GM21529 (cell line): Measurements from ENCODE around the gene OXER1.

Source experiments
- ATAC-seq: cut with Tn5 transposase; IDR thresholded peaks from one replicate; pipeline ENCODE4 v1.9.1; 2021; ENCODE audit not compliant: unreplicated experiment

The OXER1 gene, protein sequence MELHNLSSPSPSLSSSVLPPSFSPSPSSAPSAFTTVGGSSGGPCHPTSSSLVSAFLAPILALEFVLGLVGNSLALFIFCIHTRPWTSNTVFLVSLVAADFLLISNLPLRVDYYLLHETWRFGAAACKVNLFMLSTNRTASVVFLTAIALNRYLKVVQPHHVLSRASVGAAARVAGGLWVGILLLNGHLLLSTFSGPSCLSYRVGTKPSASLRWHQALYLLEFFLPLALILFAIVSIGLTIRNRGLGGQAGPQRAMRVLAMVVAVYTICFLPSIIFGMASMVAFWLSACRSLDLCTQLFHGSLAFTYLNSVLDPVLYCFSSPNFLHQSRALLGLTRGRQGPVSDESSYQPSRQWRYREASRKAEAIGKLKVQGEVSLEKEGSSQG

GRCh38 chr2:42764096-42764495 is at the start of gene OXER1:
Gene OXER1, minus strand, starts transcription at chr2:42764135. Its CDS starts 73 bp downstream, at chr2:42764062.
- ATAC-seq = no peak

DNA sequence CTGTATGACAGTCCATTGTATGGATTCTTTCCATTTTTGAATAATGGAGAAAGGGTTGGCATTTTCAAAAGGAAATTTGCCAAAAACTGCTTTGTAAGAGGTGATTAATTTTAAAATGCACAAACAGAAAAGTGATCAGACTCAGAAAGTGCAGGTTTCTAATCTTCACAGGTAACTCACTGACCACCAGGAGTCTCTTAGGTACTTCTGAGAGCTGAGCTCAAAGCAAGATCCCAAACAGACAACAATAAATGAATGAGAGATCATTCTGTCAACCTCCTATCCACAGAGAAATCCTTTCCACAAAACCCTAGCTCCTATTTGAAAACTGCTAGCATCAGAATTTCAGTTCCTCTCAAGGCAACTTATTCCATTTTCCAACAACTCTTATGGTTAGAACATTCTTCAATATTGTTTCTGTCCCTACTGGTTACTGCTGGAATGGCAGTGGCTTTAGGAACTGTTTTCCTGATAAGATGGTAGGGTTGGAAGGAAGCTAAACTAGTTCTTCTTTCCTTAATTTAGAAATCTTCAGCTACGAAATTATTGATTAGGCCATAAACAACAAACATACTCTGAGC is 49.1 kb upstream of the OXER1 start:
- ATAC-seq = no peak

DNA sequence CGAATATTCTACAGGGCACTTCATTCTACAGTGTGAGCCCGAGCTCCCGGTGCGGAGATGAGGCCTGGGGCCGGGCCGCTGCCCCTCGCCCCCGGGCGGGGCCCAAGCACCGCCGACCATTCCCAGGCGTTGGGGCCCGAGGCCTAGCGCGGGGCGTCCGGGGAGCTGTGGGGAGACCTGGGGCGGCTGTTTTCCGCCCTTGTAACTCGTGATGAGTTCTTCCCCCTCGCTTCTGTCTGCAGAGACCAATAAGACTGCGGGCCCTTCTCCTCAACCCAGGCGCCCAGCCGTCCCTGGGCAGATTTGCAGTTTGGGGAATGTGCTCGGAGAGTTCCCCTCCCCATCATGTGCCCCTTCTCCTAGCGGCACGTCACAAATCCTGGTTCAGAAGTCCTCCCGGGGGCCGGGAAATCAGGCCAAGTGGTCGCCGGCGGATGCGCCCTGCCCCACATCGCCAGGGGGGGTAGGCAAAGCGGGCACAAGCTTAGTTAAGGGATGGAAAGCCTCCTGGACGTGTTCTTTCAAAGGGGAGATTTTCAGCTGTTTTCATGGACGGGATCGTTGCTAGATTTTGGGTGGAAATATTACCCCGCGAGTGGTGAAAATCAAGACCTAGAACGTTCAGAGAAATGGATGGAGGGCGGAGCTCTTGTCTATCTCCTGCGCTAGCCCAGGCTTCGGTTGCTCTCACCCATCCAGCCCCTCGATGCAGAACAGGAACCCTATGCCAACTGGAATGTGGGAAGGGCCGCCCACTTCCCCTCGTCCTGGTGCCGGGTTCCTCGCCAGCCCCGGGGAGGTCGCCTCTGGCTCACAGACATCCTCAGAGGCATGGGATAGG is 47.3 kb upstream of the OXER1 start:
- ATAC-seq = peak; percentile 13

- ATAC-seq = peak; percentile 74
Measured at GRCh38 chr2:42810121-42810970, 46.4 kb upstream of the OXER1 start.

GRCh38 chr2:42809819-42810120 is 45.8 kb upstream of the OXER1 start:
- peak; percentile 45 for ATAC-seq

DNA sequence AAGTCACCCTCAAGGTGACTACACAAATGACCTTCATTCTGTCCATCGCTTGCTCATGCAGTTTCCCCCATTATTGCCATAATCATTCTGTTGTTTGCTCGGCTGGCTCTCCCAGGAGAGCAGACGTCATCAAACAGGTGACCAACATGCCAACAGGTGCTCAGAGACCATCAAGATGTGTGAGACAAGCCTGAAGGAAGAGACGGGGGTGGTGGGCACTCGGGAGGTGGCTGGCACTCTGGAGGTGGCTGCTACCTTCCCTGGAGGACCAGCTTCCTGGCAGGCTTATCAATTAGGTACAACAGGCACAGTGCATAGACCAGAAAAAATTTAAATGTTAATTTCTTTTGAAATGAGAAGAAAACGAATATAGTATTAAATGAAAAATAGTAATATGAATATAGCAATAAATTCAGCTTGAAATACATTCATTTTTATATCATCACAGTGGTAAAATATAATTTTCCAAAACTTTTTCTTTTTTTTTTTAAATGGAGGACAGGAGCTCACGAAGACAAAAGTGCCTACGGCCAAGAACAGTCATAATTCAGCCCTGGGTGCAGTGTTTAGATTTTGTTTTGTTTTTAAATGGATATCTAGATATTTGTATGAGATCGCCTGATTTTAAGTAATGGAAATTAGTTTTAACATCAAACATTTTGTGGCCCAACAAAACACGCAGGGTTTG is 45.3 kb upstream of the OXER1 start:
- no peak for ATAC-seq

GRCh38 chr2:42808301-42808700 is 44.4 kb upstream of the OXER1 start:
- ATAC-seq = no peak

GRCh38 chr2:42806786-42807185 is 42.9 kb upstream of the OXER1 start:
- no peak for ATAC-seq

DNA sequence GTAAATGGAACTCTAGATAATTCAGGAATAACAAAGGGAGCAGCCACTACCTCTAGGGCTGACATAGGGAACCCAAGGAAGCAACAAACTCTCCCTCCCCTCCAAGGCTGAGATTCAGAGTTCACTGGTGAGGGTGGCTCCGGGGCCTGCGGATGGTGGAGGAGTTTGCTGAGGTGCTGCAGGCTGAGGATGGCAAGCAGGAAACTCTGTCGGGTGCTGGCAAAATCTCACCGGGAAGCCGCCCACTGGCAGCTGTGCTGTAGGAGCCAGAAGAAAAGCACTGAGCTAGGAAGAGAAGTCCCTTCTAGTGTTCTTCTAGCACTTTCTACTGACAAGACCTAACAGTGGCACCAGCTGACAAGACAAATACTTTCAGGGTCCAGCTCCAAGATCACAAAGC is 41.0 kb upstream of the OXER1 start:
- no peak for ATAC-seq

GRCh38 chr2:42804338-42804737 is 40.4 kb upstream of the OXER1 start:
- no peak for ATAC-seq

DNA sequence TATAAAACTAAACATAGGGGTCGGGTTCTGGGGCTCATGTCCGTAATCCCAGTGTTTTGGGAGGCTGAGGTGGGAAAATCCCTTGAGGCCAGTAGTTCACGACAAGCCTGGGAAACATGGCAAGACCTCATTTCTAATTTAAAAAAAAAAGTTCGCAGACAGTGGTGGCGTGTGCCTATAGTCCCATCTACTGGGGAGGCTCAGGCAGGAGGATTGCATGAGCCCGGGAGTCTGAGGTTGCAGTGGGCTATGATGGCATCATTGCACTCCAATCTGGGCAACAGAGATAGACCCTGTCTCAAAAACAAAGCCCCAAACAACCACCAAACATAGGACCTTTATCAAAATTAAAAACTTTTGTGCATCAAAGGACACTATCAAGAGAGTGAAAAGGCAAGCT is 38.2 kb upstream of the OXER1 start:
- ATAC-seq = no peak

DNA sequence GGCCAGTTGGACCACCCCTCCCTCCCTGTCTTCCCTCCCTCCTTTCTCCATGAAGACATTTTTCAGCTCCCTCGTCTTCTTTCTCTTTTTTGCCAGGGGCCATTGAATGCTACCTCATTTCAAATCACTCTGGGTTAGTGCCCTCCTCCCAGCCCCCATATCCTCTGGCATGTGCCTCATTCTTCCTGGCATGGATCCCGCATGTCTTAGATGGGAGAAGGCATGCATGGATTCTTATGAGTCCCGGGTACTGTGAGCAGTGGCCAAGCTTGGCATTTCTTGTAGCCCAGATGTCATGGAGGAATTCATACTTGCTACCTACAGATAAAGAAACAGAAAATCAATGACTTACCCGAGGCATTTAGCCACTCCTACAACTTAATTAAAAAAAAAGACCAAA is 37.4 kb upstream of the OXER1 start:
- no peak for ATAC-seq

DNA sequence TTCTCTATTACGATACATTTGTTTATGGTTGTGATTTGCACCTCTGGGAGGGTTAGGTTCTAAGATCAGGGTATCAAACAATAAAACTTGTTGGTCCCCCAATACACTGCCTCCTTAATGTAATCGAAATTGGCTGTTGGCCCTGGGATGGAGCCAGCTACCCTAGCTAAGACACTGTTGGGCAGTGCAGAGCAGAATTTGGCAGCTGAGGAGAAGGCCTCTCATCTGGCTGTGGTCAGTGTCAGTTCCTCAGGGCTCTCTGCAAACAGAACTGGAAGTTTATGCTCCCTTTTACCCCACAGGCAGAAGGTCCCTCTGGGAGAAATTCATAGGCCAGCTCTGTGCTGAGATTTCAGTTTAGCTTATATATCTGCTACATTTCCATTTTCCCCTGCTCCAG is 37.0 kb upstream of the OXER1 start:
- ATAC-seq = no peak

GRCh38 chr2:42800461-42800962 is 36.6 kb upstream of the OXER1 start:
- ATAC-seq = no peak

- no peak for ATAC-seq
Measured at GRCh38 chr2:42799881-42800280, 35.9 kb upstream of the OXER1 start.

DNA sequence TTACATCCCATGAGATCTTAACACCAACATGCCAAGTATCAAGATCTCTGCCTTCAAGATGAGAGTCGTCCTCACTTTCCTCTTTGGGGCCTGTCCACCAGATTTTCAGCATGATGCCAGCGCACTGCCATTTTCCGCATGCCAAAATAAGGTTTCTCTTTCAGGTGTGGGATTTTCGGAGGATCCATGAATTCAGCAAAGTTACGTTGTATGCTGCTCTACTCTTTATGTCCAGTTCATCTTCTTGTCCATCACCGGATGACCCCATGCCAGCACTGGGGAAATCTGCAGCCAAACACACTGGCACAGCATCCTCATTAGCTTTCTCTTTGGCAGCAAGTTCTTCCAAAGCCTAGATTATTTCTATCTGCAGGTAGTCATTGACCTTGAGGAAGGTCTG is 33.3 kb upstream of the OXER1 start:
- no peak for ATAC-seq

- ATAC-seq = peak; percentile 46
Measured at GRCh38 chr2:42796427-42797248, 32.7 kb upstream of the OXER1 start.

DNA sequence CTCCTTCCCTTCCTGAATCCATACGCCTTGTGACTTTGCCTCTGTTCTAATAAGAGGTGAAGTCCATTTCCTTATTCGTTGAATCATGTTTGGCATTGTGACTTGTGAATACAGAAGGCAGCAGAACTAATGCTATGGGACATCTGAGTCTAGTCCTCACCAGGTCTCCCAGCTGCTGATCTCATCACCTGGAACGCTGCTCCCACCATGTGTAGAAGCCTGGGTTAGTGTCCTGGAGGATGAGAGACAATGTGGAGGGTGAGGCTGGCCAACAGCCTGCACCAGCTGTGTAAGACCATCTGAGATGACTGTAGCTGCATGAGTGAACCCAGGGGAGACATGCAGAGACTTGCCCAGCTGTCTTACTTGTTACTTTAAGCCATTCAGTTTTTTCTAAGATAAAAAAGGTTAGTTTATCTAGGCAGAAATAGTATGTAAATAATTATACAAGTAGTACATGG is 31.9 kb upstream of the OXER1 start:
- peak; percentile 38 for ATAC-seq

GRCh38 chr2:42795275-42795674 is 31.3 kb upstream of the OXER1 start:
- no peak for ATAC-seq
